Activated CD8-positive, alpha-beta memory T cell treated with anti-CD3 and anti-CD28 coated beads, Interleukin-2, amount 50 U/mL, for 24 hours (primary cell): ENCODE data around the gene FHOD3.

Experiments
- DNase-seq: peaks from one replicate; pipeline ENCODE4 v3.0.0-alpha.2; 2020; ENCODE audit errors: extremely low read depth

FHOD3 gene

GRCh38 chr18:36322734-36323133 is 25.2 kb downstream of the FHOD3 start:
- no peak for DNase-seq

- DNase-seq = no peak
These were observed 25.9 kb downstream of the FHOD3 start for GRCh38 chr18:36323421-36323820.

GRCh38 chr18:36325846-36326245 is 28.3 kb downstream of the FHOD3 start:
- no peak for DNase-seq

- DNase-seq = no peak
These were observed 29.3 kb downstream of the FHOD3 start for GRCh38 chr18:36326771-36327170.

- no peak for DNase-seq
These were observed 30.1 kb downstream of the FHOD3 start for GRCh38 chr18:36327352-36328316.

- DNase-seq = no peak
These were observed 30.9 kb downstream of the FHOD3 start for GRCh38 chr18:36328385-36328858.

GRCh38 chr18:36328916-36329315 is 31.4 kb downstream of the FHOD3 start:
- no peak for DNase-seq

- no peak for DNase-seq
These were observed 32.3 kb downstream of the FHOD3 start for GRCh38 chr18:36329684-36330434.

- DNase-seq = no peak
These were observed 33.0 kb downstream of the FHOD3 start for GRCh38 chr18:36330435-36331052.

GRCh38 chr18:36331521-36331971 is 34.0 kb downstream of the FHOD3 start:
- no peak for DNase-seq

- DNase-seq = no peak
These were observed 35.9 kb downstream of the FHOD3 start for GRCh38 chr18:36333414-36333813.

GRCh38 chr18:36334798-36335197 is 37.3 kb downstream of the FHOD3 start:
- no peak for DNase-seq

- DNase-seq = no peak
These were observed 38.2 kb downstream of the FHOD3 start for GRCh38 chr18:36335476-36336279.

GRCh38 chr18:36337679-36338402 is 40.3 kb downstream of the FHOD3 start:
- no peak for DNase-seq

- no peak for DNase-seq
These were observed 41.0 kb downstream of the FHOD3 start for GRCh38 chr18:36338403-36338933.

GRCh38 chr18:36340246-36340645 is 42.7 kb downstream of the FHOD3 start:
- DNase-seq = no peak

GRCh38 chr18:36341944-36342343 is 44.4 kb downstream of the FHOD3 start:
- DNase-seq = no peak

- DNase-seq = no peak
These were observed 50.8 kb downstream of the FHOD3 start for GRCh38 chr18:36348331-36348730.

GRCh38 chr18:36348971-36349417 is 51.5 kb downstream of the FHOD3 start:
- no peak for DNase-seq

- DNase-seq = no peak
These were observed 52.0 kb downstream of the FHOD3 start for GRCh38 chr18:36349552-36349951.
